Measurements from ENCODE around the gene CCDC6. TPM values are rescaled to one million over a fixed set of nuclear protein-coding genes. Genes with fewer than 3 reads are reported as not detected.
"Not testable (repeated sequence)": the region's sequence is repeated elsewhere in the genome, so short reads cannot be mapped to it uniquely, and the experiment has no call there.

The CCDC6 gene
- total RNA-seq, 1 donor from 2014 or later: 47.4 TPM

DNA sequence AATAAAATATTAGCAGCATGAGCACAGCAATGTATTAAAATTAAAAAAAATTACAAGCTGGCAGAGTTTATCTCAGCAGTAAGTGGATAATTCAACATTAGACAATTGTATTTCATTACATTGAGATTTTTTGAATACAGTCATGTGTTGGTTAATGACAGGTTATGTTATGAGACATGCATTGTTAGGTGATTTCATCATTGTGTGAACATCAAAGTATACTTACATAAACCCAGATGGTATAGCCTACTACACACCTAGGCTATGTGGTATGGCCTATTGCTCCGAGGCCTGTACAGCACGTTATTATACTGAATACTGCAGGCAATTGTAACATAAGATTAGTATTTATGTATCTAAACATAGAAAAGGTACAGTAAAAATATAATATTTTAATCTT, 29.7 kb downstream of the CCDC6 start:
- peaks cover 84% of the 10 kb centered on the region for H3K4me1 ChIP-seq
- H3K27ac ChIP-seq: no peak overlapping the region
- DNase-seq (ENCODE audit: extremely low spot score in 2 of 2): no peak
- H3K36me3 ChIP-seq: no peaks in the 10 kb centered on the region
- TF ChIP-seq, protein P1, sequence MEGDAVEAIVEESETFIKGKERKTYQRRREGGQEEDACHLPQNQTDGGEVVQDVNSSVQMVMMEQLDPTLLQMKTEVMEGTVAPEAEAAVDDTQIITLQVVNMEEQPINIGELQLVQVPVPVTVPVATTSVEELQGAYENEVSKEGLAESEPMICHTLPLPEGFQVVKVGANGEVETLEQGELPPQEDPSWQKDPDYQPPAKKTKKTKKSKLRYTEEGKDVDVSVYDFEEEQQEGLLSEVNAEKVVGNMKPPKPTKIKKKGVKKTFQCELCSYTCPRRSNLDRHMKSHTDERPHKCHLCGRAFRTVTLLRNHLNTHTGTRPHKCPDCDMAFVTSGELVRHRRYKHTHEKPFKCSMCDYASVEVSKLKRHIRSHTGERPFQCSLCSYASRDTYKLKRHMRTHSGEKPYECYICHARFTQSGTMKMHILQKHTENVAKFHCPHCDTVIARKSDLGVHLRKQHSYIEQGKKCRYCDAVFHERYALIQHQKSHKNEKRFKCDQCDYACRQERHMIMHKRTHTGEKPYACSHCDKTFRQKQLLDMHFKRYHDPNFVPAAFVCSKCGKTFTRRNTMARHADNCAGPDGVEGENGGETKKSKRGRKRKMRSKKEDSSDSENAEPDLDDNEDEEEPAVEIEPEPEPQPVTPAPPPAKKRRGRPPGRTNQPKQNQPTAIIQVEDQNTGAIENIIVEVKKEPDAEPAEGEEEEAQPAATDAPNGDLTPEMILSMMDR (IDR thresholded peaks at IDR 0.05): no peak
- TF ChIP-seq POLR2A (IDR thresholded peaks at IDR 0.05): no peak
- peak in 1 of 2 donors; percentile 7 for TF ChIP-seq POLR2AphosphoS5 (IDR thresholded peaks at IDR 0.05; ENCODE audit: insufficient read depth in 1 of 2, low read depth in 1 of 2)
- no peaks in the 10 kb centered on the region for H3K9me3 ChIP-seq
- H3K4me3 ChIP-seq: no peak overlapping the region
- H3K27me3 ChIP-seq: no peaks in the 10 kb centered on the region
- intact Hi-C loops (cut with DNase I): no loop called here

DNA sequence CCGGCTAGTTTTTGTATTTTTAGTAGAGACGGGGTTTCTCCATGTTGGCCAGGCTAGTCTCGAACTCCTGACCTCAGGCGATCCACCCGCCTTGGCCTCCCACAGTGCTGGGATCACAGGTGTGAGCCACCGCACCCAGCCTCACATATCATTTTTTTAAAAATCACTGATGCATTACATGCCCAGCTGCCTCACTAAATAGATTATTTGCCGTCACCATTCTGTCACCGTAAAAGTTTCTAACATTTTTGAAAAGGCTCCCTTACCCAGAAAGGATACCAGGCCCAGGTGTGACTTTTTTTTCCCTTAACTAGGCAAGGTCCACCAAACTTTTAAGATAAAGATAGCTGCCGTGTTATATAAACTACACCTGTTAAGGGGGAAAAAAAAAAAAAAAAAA, 30.1 kb downstream of the CCDC6 start:
- H3K4me3 ChIP-seq; intact Hi-C loops (cut with DNase I); H3K27ac ChIP-seq; H3K36me3 ChIP-seq; DNase-seq (ENCODE audit: extremely low spot score in 2 of 2); H3K9me3 ChIP-seq; H3K27me3 ChIP-seq: not testable (repeated sequence)
- peaks cover 83% of the 10 kb centered on the region for H3K4me1 ChIP-seq

DNA sequence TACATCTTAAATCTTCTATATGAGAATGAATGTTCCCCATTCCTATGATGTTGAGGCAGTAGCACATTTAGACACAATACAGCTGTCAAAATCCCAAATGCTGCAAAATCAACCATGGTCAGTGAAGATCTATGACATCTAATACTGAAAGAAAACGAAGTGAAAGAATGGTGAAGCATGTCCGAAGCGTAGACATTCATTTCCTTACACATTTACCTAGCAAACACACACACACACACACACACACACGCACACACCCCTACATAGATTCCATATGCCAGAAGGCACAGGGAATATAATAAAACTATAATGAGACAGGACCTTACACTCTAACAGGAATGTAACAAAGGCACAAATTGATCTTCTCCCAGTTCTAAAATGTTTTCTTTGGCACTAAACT, 32.5 kb downstream of the CCDC6 start:
- no peak overlapping the region for H3K4me3 ChIP-seq
- H3K9me3 ChIP-seq: no peaks in the 10 kb centered on the region
- intact Hi-C loops (cut with DNase I): no loop called here
- no peaks in the 10 kb centered on the region for H3K27me3 ChIP-seq
- no peaks in the 10 kb centered on the region for H3K36me3 ChIP-seq
- H3K27ac ChIP-seq: no peak overlapping the region
- no peak for DNase-seq (ENCODE audit: extremely low spot score in 2 of 2)
- H3K4me1 ChIP-seq: peaks cover 66% of the 10 kb centered on the region
- TF ChIP-seq, protein P1 (IDR thresholded peaks at IDR 0.05): no peak
- TF ChIP-seq POLR2A (IDR thresholded peaks at IDR 0.05) (no peak), POLR2AphosphoS5 (IDR thresholded peaks at IDR 0.05; ENCODE audit: insufficient read depth in 1 of 2, low read depth in 1 of 2) (no peak)

DNA sequence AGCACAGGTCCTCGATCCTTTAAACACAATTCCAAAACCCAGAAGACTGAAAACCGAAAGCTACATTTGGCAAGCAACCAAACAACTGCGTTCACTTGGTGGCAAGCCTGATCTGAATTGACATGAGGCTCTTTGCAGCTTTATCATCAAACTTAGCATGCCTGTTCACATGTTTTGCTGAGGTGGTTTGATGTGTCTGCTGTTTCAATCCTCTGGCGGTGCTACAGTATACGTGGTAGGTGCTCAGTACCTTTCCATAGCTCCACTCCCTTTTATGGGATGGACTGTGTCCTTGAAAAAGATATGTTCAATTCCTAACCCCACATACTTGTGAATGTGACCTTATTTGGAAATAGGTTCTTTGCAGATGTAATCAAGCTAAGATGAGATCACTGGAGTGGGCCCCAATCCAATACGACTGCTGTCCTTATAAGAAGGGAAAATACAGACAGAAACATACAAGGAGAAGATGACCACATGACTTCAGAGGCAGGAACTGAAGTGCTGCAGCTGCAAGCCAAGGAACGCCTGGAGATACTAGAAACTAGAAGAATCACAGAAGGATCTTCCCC, 33.4 kb downstream of the CCDC6 start:
- no peaks in the 10 kb centered on the region for H3K9me3 ChIP-seq
- peaks cover 67% of the 10 kb centered on the region for H3K4me1 ChIP-seq
- intact Hi-C loops (cut with DNase I): no loop called here
- peak overlapping the region; percentile 69 for H3K27ac ChIP-seq
- H3K4me3 ChIP-seq: no peak overlapping the region
- no peaks in the 10 kb centered on the region for H3K27me3 ChIP-seq
- H3K36me3 ChIP-seq: no peaks in the 10 kb centered on the region
- no peak for DNase-seq (ENCODE audit: extremely low spot score in 2 of 2)
- TF ChIP-seq, protein P1 (IDR thresholded peaks at IDR 0.05): no peak
- TF ChIP-seq POLR2AphosphoS5 (IDR thresholded peaks at IDR 0.05; ENCODE audit: insufficient read depth in 1 of 2, low read depth in 1 of 2): peak in 1 of 2 donors; percentile 58

DNA sequence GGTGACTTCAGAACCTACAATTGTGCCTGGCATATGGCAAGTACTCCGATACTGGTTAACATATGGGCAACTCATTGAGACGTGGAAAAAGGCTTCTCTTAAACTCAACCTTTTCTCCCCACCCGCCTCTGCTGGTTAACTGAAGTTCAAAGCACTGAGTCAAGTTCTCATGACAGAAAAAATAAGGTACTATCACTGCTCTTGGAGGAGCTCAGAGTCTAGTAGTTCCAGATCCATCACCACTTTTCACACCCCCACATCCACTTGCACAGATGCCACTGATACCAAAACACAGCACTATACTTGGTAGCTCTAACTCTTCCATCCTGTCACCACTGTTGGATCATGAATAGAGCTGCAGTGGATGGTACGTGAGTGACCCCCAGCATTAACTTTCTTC, 36.2 kb downstream of the CCDC6 start:
- H3K9me3 ChIP-seq: no peaks in the 10 kb centered on the region
- DNase-seq (ENCODE audit: extremely low spot score in 2 of 2): no peak
- TF ChIP-seq POLR2A (IDR thresholded peaks at IDR 0.05): no peak
- TF ChIP-seq POLR2AphosphoS5 (IDR thresholded peaks at IDR 0.05; ENCODE audit: insufficient read depth in 1 of 2, low read depth in 1 of 2): no peak
- TF ChIP-seq, protein P1 (IDR thresholded peaks at IDR 0.05): no peak
- H3K4me3 ChIP-seq: no peak overlapping the region
- no peaks in the 10 kb centered on the region for H3K27me3 ChIP-seq
- intact Hi-C loops (cut with DNase I): no loop called here
- H3K4me1 ChIP-seq: peaks cover 72% of the 10 kb centered on the region
- H3K27ac ChIP-seq: no peak overlapping the region
- H3K36me3 ChIP-seq: no peaks in the 10 kb centered on the region

Measured in vagina (tissue), 2 donors.